GM19023 (cell line): ENCODE measurements around the gene USHBP1.

Source experiments
- ATAC-seq: cut with Tn5 transposase; IDR thresholded peaks from one replicate; pipeline ENCODE4 v1.9.1; 2021; ENCODE audit warnings: mild to moderate bottlenecking, moderate library complexity; ENCODE audit not compliant: unreplicated experiment

USHBP1 gene, protein sequence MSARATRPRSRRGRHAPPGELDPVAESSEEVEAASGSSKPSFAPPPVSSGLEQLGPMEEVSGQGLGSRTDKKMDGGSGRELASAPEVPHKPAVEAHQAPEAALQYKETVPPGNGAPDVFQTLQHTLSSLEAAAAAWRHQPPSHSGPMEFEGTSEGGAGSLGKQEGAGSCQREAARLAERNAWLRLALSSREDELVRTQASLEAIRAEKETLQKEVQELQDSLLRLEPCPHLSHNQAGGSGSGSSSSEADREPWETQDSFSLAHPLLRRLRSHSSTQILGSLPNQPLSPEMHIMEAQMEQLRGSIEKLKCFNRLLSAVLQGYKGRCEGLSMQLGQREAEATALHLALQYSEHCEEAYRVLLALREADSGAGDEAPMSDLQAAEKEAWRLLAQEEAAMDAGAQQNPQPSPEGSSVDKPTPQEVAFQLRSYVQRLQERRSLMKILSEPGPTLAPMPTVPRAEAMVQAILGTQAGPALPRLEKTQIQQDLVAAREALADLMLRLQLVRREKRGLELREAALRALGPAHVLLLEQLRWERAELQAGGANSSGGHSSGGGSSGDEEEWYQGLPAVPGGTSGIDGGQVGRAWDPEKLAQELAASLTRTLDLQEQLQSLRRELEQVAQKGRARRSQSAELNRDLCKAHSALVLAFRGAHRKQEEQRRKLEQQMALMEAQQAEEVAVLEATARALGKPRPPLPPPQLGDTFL

DNA sequence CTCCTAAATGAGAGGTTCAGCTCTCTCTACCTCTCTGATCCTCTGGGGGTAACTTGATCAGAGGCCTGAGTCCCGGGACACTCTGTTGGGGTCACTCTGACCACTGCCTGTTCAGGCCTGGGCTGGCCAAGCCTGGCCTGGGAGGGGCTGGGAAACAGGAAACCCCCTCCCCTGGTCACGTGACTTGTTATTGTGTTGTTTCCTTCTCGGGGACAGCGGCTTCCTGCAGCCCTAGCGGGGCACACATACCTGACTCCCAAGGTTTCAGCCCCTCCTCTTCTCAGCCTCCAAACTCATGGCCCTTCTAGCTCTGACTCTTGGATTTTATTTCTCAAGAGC lies at the start of gene USHBP1:
TSS of gene USHBP1 (minus strand) at position 105 of the 339 bp plus-strand sequence. CDS start 446 bp downstream, outside the sequence.
- ATAC-seq: no peak

DNA sequence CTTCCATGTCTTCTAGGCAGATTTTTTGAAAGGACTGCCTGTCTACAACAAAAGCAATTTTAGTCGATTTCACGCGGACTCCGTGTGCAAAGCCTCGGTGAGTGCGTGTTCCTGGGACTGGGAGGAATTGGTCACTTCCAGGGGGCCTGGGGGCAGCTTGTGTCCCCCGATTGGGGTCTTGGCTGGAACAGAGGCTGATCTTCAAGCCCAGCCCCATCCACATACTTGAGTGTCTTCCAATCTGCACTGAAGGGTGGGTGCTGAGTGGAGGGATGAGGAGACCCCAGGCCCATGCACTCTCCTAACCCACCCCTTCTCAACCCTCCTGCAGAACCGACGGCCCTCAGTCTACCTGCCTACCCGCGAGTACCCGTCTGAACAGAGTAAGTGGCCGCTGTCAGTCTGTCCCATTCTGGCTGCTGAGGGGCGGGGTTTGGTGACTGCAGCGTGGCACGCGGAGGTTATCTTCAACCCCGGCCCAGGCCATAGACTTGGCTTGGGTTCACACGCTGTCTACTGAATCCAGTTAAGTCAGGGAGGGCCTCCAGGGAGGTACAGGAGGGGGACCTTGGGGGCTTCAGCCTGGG lies 49.6 kb upstream of the USHBP1 start:
- no peak for ATAC-seq

DNA sequence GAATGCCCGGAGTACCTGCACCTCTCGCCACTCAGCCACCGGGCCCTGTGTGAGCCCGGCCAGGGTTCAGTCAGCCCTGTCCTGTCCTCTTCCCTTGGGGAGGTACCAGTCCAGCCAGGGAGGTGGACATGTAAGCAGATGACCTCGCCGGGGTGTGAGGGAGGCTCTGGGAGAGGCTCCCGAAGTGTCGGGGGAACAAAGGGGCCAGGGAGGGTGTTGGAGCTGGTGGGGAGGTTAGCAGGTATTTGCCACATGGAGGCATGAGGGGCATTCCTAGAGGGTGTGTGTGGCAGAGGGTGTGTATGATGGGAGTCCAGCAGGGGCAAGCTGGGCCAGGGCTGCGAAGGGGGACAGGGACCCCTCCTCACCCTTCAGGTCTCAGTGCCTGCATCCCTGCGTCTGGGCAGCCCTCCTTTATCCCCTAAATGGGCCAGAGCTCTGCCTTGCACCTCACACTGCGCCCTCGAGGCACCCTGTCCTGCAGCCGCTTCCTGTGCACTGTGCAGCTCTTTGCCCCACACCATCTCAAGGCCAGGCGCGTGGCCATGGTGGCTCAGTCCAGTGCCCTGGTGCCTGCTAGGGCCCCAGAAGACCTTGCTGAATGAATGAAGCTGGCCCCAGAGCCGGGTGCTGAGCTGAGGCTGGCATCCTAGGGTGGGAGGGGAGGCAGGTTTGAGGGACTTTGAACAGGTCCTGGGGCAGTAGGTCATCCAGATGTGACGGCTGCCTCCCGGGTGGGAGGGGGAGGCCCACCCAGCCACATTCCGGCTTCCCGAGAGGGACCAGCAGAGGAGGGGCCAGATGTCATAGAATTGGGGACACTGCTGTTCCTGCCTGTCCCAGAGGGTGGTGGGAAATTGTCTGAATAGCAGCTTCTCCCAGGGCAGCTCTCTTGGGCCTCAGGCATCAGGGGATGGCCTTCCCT lies 47.9 kb upstream of the USHBP1 start:
- ATAC-seq: no peak

DNA sequence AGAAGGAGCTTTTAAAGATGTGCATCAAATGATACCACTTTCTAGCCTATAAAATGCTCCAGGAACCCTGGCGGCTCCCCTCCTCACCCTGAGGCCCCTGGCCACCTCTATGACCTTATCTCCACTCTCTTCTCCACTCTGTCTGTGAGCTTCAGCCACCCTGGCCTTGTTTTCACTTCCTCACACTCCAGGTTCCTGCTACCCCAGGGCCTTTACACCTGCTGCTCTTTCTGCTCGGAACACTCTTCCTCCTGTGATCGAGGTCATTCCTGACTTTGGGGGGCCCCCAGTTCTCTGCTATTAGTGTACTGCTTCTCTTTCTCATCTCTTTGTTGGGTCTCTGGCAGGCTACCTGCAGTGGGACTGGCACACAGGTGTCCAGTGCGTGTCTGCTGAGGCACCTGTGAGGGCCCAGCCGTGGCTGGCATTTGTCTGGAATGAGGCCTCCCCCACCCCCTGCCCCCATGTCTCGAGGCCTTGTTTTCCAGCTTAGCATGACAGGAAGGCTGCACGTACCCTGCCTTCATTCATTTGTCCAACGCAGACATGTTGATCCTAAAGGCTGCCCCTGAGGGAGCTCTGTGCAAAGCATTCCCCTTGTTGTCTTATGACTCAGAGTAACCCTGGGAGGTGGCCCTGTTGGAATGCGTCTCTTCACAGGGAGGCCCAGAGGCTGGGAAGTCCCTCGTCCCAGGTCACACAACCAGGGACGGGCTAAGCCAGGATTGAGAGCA lies 47.1 kb upstream of the USHBP1 start:
- no peak for ATAC-seq

DNA sequence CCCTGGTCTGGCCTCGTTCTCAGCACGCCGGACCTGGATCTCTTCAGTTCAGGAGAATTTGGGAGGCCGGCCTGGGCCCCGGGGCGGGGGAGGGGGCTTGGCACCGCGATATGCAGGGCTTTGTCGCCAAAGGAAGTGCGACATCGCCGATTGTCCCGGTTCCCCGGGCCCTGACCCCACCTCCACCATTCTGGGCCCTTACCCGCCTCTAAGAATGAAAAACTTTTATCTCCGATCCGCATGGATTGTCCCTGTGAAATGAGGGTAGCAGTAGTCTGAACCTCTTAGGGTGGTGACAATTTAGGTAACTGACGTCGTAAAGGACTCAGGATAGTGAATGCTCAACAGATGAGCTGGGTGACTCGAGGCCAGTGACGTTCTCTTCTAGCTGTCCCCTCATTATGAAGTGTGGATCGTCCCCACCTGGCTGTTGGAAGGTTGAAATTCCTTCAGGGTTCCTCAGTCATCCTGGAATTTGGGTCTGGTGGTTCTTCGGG lies 45.5 kb upstream of the USHBP1 start:
- ATAC-seq: no peak

DNA sequence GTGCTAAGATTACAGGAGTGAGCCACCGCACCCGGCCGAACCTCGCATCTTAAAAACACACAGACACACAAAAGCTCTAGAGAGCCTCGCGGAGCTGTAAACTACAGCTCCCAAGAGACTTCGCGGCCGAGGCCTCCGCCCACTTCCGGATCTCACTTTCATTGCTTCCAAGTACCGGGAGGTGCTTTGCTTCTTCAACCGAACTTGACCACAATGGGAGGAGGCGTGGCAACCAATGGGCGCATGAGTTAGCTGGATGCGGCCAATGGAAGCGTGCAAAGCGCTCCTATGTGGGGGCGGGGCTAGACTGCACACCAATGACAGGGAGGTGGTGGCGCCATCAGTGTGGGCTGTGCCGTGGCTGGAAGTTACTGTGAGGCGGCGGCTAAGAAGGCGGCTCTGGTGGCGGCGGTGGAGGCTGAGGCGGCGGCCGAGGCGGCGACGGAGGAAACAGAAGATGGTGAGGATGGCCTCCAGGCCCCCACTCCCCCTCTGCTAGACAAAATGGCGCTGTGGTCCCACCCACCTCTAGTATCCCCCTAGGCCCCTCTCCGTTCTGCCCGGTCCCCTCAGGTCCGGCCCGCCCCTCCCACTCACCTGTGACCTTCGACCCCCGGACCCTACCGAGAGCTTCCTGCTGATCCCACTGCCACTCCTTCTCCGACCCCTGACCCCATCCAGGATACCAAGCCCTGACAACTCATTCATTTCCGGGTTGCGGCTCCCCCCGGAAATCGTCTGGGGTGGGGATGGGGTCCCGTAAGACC lies 44.8 kb upstream of the USHBP1 start, which contains the start of gene DDA1:
TSS of gene DDA1 (plus strand) at position 366 of the 767 bp plus-strand sequence. CDS start at position 458, 92 bp downstream.
- ATAC-seq: peak; percentile 67

DNA sequence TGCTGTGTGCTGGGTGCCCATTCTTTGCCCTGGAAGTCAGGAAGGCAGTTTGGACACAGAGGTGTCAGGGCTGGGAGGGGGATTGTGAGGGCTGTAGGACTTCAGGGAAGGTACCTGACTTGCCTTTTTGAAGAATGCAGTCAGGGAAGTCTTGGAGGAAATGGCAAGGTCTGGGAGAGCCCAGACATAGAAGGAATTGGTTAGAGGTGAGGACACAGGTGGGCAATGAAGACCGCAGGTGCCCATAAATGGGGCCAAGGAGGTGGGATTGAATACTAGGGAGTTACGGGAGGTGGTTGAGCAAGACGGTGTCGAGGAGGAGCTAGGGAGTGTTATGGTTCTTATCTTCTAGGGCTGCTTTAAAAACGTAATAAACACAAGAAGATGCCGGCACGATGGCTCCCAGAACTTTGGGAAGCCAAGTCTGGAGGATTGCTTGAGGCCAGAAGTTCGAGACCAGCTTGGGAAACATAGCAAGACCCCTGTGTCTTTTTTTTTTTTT lies 43.4 kb upstream of the USHBP1 start:
- no peak for ATAC-seq

DNA sequence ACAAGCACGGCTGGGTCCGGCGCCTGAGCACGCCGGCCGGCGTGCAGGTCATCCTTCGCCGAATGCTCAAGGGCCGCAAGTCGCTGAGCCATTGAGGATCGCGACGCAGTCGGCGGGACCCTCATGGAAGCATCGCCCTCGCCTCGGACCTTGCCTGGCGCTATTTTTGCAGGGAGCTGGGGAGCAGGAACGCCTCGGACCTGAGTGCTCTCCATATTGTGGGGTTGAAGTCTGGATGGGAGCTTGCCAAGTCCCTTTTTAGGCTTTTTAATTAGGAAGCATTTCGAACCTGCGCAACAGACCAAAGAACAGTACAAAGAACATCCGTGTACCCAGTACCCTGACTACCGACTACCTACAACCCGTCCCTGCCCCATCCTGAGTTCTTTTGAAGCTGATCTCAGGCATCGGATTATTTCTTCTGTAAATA lies 41.8 kb upstream of the USHBP1 start:
- ATAC-seq: no peak

DNA sequence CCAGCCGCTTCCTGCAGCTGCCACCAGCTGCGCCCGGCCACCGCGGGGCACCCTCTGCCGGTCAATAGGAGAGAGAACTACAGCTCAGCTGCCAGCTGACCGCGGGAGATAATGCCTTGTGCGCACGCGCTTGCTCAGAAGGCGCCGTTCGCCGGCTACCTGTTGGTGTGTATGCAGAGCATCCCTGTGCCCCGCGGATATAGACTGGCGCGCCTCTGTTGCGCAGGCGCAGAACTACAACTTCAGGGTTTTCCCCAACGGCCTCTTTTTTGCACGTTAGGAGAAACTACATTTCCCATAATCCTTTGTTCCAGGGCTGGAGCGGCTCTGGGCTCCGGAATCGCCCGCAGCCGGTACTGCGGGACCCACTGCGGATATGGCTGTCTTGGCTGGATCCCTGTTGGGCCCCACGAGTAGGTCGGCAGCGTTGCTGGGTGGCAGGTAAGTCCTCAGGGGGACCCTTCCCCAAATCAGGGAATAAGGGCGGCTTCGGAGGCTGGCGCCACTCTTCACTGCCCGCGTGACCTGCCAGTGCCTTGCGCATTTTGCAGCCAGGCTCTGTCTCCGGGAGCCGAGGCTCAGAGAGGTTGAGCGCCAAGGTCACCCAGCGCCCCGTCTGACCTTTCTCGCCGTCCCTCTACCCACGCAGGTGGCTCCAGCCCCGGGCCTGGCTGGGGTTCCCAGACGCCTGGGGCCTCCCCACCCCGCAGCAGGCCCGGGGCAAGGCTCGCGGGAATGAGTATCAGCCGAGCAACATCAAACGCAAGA lies 41.2 kb upstream of the USHBP1 start, which contains the start of gene MRPL34:
TSS of gene MRPL34 (plus strand) at position 356 of the 768 bp plus-strand sequence. CDS start at position 377, 21 bp downstream.
- ATAC-seq: peak; percentile 53

DNA sequence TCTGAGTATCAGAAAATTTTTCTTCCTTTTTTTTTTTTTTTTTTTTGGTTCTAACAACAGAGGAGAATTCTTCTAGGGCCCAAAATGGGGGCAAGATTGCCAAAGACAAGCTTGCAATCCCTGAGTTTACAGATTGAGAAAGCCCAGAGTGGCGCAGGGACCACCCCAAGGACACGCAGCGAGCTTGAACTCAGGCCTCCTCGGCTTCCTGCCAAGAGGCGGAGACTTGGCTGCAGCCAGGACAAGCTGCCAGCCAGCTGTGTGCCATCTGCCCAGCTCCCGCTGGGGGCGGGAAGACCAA lies 40.6 kb upstream of the USHBP1 start:
- ATAC-seq: no peak

DNA sequence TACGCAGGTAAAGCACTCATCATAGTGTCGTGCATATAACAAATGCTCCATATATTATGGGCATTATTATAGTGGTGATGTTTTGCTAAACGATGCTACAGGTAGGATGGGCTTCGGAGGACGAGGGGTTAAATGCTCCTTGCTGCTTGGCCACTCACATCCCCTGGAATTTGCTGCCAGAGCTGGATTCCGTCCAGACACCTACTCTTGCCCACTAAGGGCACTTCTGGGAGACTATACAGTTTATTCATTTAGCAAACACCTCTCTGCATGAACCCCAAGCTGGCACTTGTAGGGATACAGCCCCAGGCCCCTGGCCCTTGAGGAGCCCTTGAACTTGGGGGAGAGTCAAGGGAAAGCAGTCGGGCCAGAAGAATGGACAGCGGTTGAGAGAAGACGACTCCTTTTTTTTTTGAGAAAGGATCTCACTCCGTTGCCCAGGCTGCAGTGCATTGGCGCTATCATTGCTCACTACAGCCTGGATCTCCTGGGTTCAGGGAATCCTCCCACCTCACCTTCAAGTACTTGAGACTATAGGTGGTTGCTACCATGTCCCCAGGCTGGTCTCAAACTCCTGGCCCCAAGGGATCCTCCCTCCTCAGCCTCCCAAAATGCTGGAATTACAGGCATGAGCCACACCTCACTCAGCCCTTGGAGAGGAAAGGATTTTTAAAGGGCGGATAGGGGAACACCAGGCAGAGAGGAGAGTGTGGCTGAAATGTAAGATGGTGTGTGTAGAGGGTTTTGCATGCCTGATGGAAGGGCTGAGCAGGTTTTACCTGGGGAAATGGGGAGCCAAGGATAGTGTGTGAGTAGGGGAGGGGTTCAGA lies 40.1 kb upstream of the USHBP1 start:
- no peak for ATAC-seq

DNA sequence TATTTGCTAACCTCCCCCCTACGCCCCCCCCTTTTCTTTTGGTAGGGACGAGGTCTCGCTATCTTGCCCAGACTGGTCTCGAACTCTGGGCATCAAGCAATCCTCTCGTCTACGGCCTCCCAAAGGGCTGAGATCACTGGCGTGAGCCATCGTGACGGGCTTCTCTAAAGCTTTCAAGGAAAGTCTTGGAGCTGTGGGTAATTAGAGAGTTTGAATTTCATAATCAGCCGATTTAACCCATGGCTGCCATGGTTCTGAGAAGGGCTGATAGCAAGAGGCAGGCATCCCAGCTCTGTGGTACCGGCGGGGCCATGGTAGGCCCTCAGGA lies 39.4 kb upstream of the USHBP1 start:
- ATAC-seq: no peak

DNA sequence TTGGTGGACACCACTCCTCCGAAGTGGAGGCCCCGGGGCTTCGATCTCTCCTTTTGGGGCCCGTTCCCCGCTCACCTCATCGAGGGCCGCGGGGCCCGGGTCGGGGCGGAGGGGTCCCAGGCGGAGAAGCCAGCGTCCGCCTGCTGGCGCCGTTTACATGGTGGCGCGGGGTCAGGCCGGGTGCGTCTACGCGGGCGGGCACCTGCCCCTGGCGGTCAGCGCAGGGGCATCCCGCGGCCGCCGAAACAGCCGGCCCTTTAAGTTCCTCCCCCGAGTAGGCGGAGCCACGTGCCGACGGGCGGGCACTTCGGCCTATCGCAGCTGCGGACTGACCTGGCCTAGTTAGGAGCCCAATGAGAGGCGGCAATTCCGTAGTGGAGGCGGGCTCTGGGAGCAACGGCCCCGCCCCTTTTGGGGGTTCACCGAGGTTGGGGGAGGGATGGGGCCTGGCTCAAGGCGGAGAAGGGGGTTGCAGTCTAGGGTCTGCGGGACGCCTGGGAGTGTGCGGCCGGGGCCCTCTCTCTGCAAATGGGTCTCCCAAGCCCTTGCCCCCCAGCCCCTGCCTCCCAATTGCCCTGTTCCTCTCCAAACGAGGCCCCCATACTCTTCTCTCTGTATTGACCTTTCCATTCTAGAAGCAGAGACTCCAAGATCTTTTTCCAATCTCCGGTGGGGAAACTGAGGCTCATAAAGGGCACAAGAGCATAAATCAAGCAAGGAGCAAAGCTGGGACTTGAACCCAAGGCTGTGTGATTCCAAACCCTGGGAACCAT lies 38.8 kb upstream of the USHBP1 start, which contains the start of gene ABHD8:
TSS of gene ABHD8 (minus strand) at position 259 of the 773 bp plus-strand sequence. CDS start 1,809 bp downstream, outside the sequence.
- peak; percentile 67 for ATAC-seq

DNA sequence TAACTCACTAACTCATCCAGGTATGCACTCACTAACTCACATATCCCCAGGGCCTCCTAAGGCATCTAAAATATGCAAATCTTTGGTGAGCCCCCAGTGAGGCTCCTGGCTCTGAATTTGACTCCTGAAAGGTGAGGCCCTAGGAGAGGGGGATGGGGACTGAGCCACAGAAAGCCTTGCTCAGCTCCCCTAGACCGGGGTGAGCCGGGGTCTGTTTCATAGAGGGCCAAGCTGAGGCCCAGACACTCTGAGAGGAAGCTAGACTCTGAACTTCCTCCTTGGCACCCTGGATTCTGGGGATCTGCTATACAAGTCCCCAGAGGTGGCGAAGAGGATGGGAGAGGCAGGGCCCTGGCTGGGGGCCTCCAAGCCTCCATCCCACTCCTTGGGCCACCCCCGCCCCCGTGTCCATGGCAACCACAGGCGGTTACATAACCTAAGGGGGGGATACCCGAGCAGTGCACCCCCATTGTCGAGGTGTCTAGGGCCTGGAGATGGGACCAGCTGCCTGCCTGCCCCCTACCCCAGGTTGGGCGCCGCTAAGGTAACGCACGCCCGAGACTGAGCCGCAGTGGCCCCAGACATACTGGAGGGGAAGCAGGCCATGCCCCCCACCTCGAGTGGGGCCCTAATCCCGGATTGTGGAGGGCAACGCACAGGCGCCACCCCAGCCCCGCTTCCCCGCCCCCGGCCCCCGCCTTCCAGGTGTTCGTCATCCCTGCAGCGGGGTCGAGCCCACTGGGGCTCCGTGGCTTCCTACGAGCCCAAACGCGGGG lies 38.0 kb upstream of the USHBP1 start:
- ATAC-seq: no peak

DNA sequence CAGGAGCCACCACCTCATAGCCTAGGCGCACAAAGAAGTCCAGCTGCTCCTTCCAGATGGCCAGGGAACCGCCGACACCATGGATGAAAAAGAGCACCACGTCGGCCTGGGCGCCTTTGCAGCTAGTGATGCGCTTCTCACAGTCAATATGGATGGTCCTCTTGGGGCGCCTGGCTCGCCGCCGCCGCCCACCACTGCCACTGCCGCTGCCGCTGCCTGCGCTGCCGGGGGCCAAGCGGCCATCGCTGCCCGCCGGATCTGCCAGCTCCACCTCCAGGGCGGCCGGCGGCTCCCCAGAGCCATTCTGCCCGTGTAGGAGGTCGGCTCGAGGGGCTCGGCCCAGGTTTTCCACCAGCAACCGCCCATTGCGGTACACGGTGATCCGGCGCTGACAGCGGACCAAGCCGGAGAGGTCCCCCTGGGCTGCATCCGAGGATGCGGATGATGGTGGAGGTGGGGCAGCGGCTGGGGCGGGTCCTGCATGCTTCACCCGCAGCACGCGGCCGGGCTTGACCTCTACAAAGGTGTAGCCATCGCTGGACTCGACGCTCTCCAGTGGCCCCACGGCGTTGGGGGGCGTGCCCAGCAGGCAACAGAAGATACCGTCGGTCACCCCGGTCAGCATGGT lies 36.6 kb upstream of the USHBP1 start:
- no peak for ATAC-seq
